Adrenal gland (tissue), 12 donors: ENCODE data around the gene DEGS2. TPM values are rescaled to one million over a fixed set of nuclear protein-coding genes. Genes with fewer than 3 reads are reported as not detected.

Source experiments
- DNase-seq, 7 donors: peaks; one replicate each; pipeline ENCODE4 v3.0.0-alpha.2; 2019 to 2020
- H3K27ac ChIP-seq, 5 donors: fragments of 200-600 bp; sonication (generic) in 4 of 5; 1 replicate in 3 of 5; 2 replicates in 2 of 5; pipeline versions ENCODE4 v1.5.1 to v1.8.0; 2016 to 2020; ENCODE audit warnings: mild to moderate bottlenecking in 1 of 5
- H3K27me3 ChIP-seq: fragments of 200-600 bp; 2 replicates; pipeline ENCODE4 v1.8.0; 2021
- H3K36me3 ChIP-seq, 2 donors: fragments of 200-600 bp; replicated peaks in 1 of 2; 1 replicate in 1 of 2; 2 replicates in 1 of 2; pipeline versions ENCODE4 v1.5.1 to v1.8.0; 2018 to 2022
- H3K4me1 ChIP-seq, 2 donors: fragments of 200-600 bp; replicated peaks in 1 of 2; 1 replicate in 1 of 2; 2 replicates in 1 of 2; pipeline versions ENCODE4 v1.5.1 to v1.8.0; 2018 to 2021
- H3K4me3 ChIP-seq, 4 donors: fragments of 200-600 bp; sonication (generic) in 3 of 4; one replicate each; pipeline ENCODE4 v1.5.1; 2016 to 2018
- H3K9me3 ChIP-seq, 3 donors: fragments of 200-600 bp; sonication (generic) in 1 of 3; replicated peaks in 1 of 3; 1 replicate in 2 of 3; 2 replicates in 1 of 3; pipeline versions ENCODE4 v1.5.1 to v1.8.0; 2016 to 2021
- POLR2A ChIP-seq, 2 donors: fragments of 450-650 bp; IDR thresholded peaks; one replicate each; pipeline ENCODE4 v1.6.1; 2017; ENCODE audit warnings: antibody characterized with exemption in 2 of 2, mild to moderate bottlenecking in 2 of 2, moderate library complexity in 1 of 2
- WGBS, 4 donors: extraction: QIAGEN DNeasy Blood & Tissue Kit in 2 of 4; methylation state at CpG; one replicate each; pipeline versions ENCODE4 v1.1.5 to v1.1.7; 2013 to 2017; 5-methylcytosine and 5-hydroxymethylcytosine counted together
- intact Hi-C, 2 donors: fragments of 100-400 bp; cut with DNase I; formaldehyde crosslinking; loops; one replicate each; pipeline versions ENCODE4 v1.14.1 to v1.15.0; 2022 to 2023
- polyA plus RNA-seq, 3 donors: library from polyadenylated mRNA; stranded (reverse); fragments of 200-250 nt in 2 of 3; fragments of 350-450 nt in 1 of 3; fragmentation: Illumina TruSeq in 1 of 3; extraction: RNeasy Lipid Tissue Mini Kit (QIAGEN cat#74804) in 1 of 3; gene quantifications; one replicate each; pipeline ENCODE4 v1.2.3, GENCODE V29; 2013 to 2014
- total RNA-seq, 9 donors: library from RNA; depleted of rRNA in 4 of 9; stranded (reverse); fragments of >200 nt in 4 of 9; fragments of 120-200 nt in 1 of 9; fragmentation: NEBNext Ultra II Directional in 1 of 9; extraction: Animal tissue kit (Norgen Biotek cat#: 25700) in 1 of 9; gene quantifications; one replicate each; pipeline versions ENCODE4 v1.1.0 to v1.2.4, GENCODE V29; 2013 to 2023
- TF ChIP-seq, protein P1 (sequence below), 6 experiments: fragments of 450-650 bp in 4 of 6; fragments of 200-600 bp in 2 of 6; sonication (generic) in 1 of 6; IDR thresholded peaks; 1 replicate in 5 of 6; 2 replicates in 1 of 6; pipeline versions ENCODE4 v1.5.1 to v1.8.0; 2016 to 2021; ENCODE audit warnings: antibody characterized with exemption in 6 of 6, mild to moderate bottlenecking in 2 of 6, moderate library complexity in 1 of 6
- donor health status: healthy with polysubstance abuse.
- donor health status: Bipolar disorder and iron deficiency.
- donor health status: DM: yes; HTN: yes; CAD: no.
- donor health status: DM: no; HTN: no; CAD: no.
- donor health status: DM: no; HTN: no; CAD: no.
- donor health status: DM: yes; HTN: yes; CAD: no.

The DEGS2 gene
- total and polyA plus RNA-seq, 12 donors = 0.06 to 0.69 (median 0.24) TPM; not detected in 3

DNA sequence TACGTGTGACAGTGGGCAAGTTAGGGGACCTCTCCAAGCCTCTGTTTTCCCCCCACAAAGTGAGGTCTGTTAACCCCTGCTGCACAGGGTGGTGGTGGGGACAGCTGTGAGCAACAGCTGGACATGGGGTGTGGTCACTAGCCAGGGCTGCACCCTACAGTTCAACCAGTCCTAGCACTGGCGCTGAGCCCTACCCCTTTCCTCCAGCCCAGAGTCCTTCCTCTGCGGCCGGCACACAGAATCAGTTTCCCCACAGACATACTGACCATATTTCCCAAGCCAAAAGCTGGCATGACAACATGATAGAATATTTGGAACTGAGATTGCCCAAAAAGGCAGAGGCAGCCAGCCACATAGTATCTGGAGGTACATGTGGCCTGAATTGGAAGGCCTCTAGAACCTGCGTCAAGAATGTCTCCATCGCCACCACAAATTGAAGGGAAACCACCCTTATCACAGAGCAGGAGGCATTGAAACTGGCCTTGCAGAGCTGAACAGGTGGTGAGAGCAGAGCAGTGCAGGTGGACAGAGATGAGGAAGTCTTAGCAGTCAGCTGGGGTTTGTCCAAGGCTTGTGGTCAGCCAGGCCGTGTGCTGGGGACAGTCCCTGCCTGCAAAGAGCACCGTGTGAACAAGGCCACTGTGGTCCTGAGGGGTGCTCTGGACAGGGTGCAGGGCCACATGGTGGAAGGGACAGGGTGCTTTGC, 21.2 kb downstream of the DEGS2 start:
- Histone ChIP-seq H3K27me3 (no peaks in the 10 kb centered on the region), H3K9me3 (no peaks in the 10 kb centered on the region), H3K27ac (no peak overlapping the region), H3K4me1 (no peaks in the 10 kb centered on the region), H3K4me3 (no peak overlapping the region), H3K36me3 (peaks cover 0 to 33% of the 10 kb centered on the region in 2 donors)
- DNase-seq = no peak
- no peak for TF ChIP-seq POLR2A (IDR thresholded peaks at IDR 0.05)
- TF ChIP-seq, protein P1, sequence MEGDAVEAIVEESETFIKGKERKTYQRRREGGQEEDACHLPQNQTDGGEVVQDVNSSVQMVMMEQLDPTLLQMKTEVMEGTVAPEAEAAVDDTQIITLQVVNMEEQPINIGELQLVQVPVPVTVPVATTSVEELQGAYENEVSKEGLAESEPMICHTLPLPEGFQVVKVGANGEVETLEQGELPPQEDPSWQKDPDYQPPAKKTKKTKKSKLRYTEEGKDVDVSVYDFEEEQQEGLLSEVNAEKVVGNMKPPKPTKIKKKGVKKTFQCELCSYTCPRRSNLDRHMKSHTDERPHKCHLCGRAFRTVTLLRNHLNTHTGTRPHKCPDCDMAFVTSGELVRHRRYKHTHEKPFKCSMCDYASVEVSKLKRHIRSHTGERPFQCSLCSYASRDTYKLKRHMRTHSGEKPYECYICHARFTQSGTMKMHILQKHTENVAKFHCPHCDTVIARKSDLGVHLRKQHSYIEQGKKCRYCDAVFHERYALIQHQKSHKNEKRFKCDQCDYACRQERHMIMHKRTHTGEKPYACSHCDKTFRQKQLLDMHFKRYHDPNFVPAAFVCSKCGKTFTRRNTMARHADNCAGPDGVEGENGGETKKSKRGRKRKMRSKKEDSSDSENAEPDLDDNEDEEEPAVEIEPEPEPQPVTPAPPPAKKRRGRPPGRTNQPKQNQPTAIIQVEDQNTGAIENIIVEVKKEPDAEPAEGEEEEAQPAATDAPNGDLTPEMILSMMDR (IDR thresholded peaks at IDR 0.05) = no peak
- intact Hi-C loops = no loop called here
- WGBS, 4 donors = 83 to 93% (median 87%) methylated on average over 7 to 8 of the region's 8 CpGs

DNA sequence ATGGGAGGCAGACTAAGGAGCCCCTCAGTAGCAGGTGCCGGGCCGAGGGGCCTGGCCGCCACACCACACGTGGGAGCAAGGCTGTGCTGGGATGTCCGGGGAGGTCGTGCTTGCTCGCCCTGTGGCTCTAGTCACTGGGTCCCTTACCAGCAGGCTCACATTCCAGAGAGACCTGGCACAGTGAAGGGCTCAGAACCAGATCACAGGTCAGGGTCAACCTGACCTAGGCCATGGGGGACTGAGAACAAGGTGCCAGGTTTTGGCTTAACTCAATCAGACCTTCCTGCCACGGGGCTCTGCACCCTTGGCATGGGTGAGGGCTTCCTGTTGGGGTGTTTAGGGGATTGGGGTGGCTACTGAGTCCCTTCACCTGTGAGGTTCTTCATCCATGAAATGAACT, 22.3 kb downstream of the DEGS2 start:
- H3K4me1 ChIP-seq = no peaks in the 10 kb centered on the region
- intact Hi-C loops = no loop called here
- H3K27me3 ChIP-seq = no peaks in the 10 kb centered on the region
- H3K36me3 ChIP-seq = peaks cover 0 to 39% of the 10 kb centered on the region in 2 donors
- H3K9me3 ChIP-seq = no peaks in the 10 kb centered on the region
- H3K27ac ChIP-seq = no peak overlapping the region
- TF ChIP-seq, protein P1 (IDR thresholded peaks at IDR 0.05) = no peak
- no peak for TF ChIP-seq POLR2A (IDR thresholded peaks at IDR 0.05)
- no peak for DNase-seq
- whole genome bisulfite sequencing, 4 donors = 84 to 94% (median 90%) methylated on average over 7 to 8 of the region's 8 CpGs
- no peak overlapping the region for H3K4me3 ChIP-seq

DNA sequence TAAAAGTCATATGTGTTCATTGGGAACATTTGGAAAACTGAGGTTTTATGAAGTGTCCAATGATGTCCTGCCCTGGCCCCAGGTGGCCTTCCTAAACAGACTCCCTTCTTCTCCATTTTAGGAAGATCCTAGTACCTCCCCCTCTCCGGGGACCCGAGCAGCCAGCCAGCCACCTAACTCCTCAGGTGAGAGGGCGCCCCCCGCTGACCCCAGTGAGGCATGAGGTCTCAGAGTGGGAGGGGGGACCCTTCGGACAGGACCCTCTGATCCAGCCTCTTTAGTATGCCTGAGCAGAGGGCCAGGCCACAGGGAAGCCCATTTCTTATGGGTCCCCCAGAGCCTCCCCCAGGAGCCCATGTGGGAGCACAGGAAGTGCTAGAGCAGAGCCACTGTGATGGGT, 23.7 kb downstream of the DEGS2 start:
- Histone ChIP-seq H3K27me3 (no peaks in the 10 kb centered on the region), H3K4me1 (no peaks in the 10 kb centered on the region), H3K4me3 (no peak overlapping the region), H3K27ac (no peak overlapping the region), H3K36me3 (peaks cover 0 to 42% of the 10 kb centered on the region in 2 donors), H3K9me3 (no peaks in the 10 kb centered on the region)
- TF ChIP-seq POLR2A (IDR thresholded peaks at IDR 0.05) = no peak
- DNase-seq = no peak
- intact Hi-C loops = no loop called here
- whole genome bisulfite sequencing, 4 donors = 91 to 94% (median 92%) methylated on average over 2 to 5 of the region's 5 CpGs

DNA sequence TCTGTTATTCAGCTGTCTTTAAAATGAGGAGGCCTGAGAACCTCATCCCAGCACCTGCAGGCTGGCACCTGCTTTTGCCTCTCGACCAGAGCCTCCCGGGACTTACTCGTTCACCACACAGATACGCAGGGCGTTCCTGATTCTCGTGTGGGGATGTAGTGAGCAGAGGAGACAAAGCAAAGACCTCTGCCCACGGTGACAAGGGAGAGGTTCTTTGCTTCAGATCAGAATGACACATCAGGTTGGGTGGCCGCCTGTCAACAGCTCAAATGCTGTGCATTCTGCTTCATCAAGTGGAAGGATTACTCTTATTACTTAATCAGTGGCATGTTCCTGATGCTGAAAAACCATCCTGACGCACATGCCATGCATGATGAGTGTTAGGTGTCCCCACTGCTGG, 24.4 kb downstream of the DEGS2 start:
- Histone ChIP-seq H3K36me3 (peaks cover 0 to 49% of the 10 kb centered on the region in 2 donors), H3K27ac (no peak overlapping the region)
- 87 to 95% (median 92%) methylated on average over 9 of the region's 9 CpGs for whole genome bisulfite sequencing, 4 donors

More for the DNA sequence above, 24.4 kb downstream of the DEGS2 start:
- no peak for DNase-seq
- H3K27me3 ChIP-seq = no peaks in the 10 kb centered on the region
- no peak overlapping the region for H3K4me3 ChIP-seq
- H3K4me1 ChIP-seq = no peaks in the 10 kb centered on the region
- intact Hi-C loops = no loop called here
- TF ChIP-seq, protein P1 (IDR thresholded peaks at IDR 0.05) = no peak
- no peaks in the 10 kb centered on the region for H3K9me3 ChIP-seq
